ENCODE results near the gene SGTA.

GRCh38 chr19:2768365-2769132 lies 14.5 kb downstream of the SGTA start:
- no peak for TF ChIP-seq FOXA2 (IDR thresholded peaks at IDR 0.05)
- TF ChIP-seq CTCF (IDR thresholded peaks at IDR 0.05; ENCODE audit: low read depth, low read length, missing input control) = no peak
- no peak for TF ChIP-seq GABPA (IDR thresholded peaks at IDR 0.05 in 1 of 2, conservative IDR thresholded peaks at IDR 0.05 in 1 of 2)
- TF ChIP-seq JUND (IDR thresholded peaks at IDR 0.05) = no peak
- no peak for TF ChIP-seq ZBTB33 (IDR thresholded peaks at IDR 0.05)
- no peak for TF ChIP-seq YY1 (IDR thresholded peaks at IDR 0.05)
- TF ChIP-seq MAX (IDR thresholded peaks at IDR 0.05) = no peak
